Neural cell (in vitro differentiated cells): ENCODE results near the gene SLC1A2.

Source experiments
- CTCF ChIP-seq: fragments of 450-650 bp; IDR thresholded peaks from 2 replicates; pipeline ENCODE4 v1.5.1; 2014; ENCODE audit warnings: antibody characterized with exemption, mild to moderate bottlenecking, moderate library complexity; ENCODE audit not compliant: poor library complexity, severe bottlenecking
- EP300 ChIP-seq: fragments of 450-650 bp; conservative IDR thresholded peaks from 2 replicates; pipeline ENCODE4 v1.6.1; 2014; ENCODE audit warnings: antibody characterized with exemption, mild to moderate bottlenecking, moderate library complexity; ENCODE audit not compliant: poor library complexity, severe bottlenecking
- EZH2 ChIP-seq: fragments of 200-600, 300-800 bp; shearing (Covaris generic), sonication (generic); IDR thresholded peaks from 2 replicates; pipeline ENCODE4 v1.6.1; 2014; ENCODE audit warnings: antibody characterized with exemption, low read length, borderline replicate concordance, mild to moderate bottlenecking; ENCODE audit not compliant: insufficient read depth, poor library complexity, severe bottlenecking
- MXI1 ChIP-seq: fragments of 450-650 bp; conservative IDR thresholded peaks from 2 replicates; pipeline ENCODE4 v1.6.1; 2014; ENCODE audit warnings: antibody characterized with exemption, mild to moderate bottlenecking; ENCODE audit not compliant: poor library complexity, severe bottlenecking
- POLR2AphosphoS5 ChIP-seq: IDR thresholded peaks from 2 replicates; pipeline ENCODE4 v1.6.1; 2012
- REST ChIP-seq: IDR thresholded peaks from 2 replicates; pipeline ENCODE4 v1.6.1; 2012; ENCODE audit warnings: borderline replicate concordance
- TAF1 ChIP-seq: IDR thresholded peaks from 2 replicates; pipeline ENCODE4 v1.6.1; 2012; ENCODE audit warnings: low read depth

GRCh38 chr11:35365395-35365794, 54.0 kb downstream of the SLC1A2 start:
- TF ChIP-seq CTCF: no peak
- no peak for TF ChIP-seq EP300
- no peak for TF ChIP-seq EZH2
- TF ChIP-seq MXI1: no peak
- no peak for TF ChIP-seq REST
- no peak for TF ChIP-seq TAF1
- TF ChIP-seq POLR2AphosphoS5: no peak
